Dermis blood vessel endothelial cell (primary cell): Measurements from ENCODE around the gene SPINK6. TPM values are rescaled to one million over a fixed set of nuclear protein-coding genes. Genes with fewer than 3 reads are reported as not detected.

ENCODE experiments used
- DNase-seq: peaks from one replicate; pipeline ENCODE4 v3.0.0; 2010
- total RNA-seq: library from RNA; depleted of rRNA; stranded (reverse); fragments of >200 nt; gene quantifications from 2 replicates; pipeline ENCODE4 v1.2.3, GENCODE V29; 2014

SPINK6 gene
- not detected in 2 replicates for total RNA-seq

- no peak for DNase-seq
These were observed at the start of gene SPINK6 for GRCh38 chr5:148202531-148203203. Gene SPINK6, plus strand, starts transcription at chr5:148203042. Its CDS starts 55 bp downstream, at chr5:148203097.

GRCh38 chr5:148156609-148157008, 46.2 kb upstream of the SPINK6 start:
- DNase-seq = no peak

DNA sequence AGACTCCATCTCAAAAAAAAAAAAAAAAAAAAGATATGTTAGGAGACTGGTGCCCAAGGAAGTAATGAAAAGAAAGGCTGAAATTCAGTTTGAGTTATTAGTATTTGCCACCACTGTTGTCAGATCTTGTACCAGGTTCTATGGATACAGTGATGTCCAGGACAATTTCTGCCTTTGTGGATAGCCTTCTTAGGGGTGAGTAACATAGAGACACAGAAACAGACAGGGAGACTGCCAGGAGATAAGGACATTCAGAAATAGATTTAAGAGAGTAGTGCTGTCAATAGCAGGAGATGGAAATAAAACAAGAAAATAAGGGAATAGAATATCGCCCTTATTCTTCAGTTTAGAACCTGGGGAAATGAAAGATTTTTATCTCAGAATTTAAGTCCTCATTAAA, 40.8 kb upstream of the SPINK6 start:
- DNase-seq = no peak

DNA sequence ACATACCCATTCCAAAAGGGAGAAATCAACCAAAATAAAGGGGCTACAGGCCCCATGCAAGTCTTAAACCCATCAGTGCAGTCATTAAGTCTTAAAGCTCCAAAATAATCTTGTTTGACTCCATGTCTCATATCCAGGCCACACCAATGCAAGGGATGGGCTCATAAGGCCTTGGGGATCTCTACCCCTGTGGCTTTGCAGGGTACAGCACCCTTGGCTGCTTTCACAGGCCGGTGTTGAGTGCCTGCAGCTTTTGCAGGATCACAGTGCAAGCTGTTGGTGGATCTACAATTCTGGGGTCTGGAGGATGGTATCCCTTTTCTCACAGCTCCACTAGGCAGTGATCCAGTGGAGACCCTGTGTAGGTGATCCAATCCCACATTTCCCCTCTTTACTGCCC, 39.5 kb upstream of the SPINK6 start:
- DNase-seq = no peak

DNA sequence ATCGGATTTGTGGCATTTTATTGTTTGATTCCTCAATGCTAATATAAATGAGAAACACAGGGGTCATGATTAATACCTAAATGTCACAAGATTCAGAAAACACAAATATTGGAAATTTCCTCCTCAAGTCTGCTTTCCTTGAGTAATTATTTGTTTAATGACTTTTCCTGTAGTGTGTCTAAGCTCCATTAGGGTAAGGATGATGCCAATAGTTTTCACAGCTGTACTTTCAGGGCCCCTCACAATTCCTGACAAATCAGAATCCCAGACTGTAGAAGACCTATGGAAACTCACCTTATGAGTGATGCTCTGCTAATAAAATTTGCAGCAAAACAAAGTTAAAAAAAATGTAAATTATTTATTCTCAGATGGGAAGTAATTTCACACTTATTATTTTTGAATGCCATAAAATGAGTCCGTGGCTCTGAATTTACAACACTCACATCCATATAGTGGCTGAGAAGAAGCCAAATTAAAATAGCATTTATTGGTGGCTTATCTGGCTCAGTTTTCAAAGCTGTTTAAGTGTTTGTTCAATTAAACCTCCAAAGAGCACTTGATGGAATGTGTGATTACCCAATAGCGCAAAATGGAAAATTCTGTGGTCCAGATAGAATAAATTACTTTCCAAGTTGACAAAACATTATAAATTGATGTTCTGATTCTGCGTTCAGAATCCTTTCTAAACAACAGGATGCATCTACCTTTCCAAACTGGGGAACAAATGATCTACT, 36.1 kb upstream of the SPINK6 start:
- no peak for DNase-seq

DNA sequence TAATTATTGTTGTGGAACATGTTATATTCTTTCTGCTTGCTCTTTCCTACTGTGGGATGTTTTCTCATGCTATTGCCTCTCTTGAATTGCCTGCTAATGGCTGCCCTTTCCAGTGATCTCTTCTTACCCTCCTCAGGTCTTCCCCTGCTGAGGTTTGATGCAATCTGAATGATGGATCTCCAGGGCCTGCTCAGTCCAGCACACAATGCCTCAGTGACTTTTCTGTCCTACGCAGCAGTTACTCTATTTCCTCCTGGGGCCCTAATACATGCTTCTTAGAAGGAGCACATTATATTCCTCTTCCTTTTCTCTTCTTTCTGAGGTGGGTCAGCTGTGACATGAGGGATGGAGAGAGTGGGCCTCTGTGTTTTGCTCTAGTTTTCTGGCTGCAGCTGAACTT, 34.6 kb upstream of the SPINK6 start, which contains the start of gene SPINK14:
Gene SPINK14 (plus strand): TSS at position 301 of the 400 bp plus-strand sequence. CDS start 1,187 bp downstream, outside the sequence.
- no peak for DNase-seq

GRCh38 chr5:148172377-148172776, 30.5 kb upstream of the SPINK6 start:
- DNase-seq = no peak

DNA sequence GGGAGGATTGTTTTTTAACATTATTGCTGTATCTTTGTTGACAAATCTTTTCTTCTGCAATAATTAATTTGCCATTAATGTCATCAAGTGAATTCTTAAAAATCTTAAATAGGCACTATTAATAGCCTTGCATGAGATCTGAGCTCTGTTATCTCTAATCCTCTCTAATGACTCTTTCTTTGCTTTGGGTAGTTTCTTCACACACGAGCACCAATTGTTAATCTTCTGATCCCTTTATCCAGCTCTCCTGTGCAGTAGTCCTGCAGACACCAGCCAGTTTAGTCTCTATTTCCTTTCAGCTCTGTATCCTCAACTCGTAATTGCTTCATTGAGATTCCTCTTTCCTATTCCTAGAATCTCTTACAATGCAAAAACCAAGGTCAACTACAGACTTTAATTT, 26.4 kb upstream of the SPINK6 start:
- no peak for DNase-seq

- DNase-seq = no peak
These were observed 25.6 kb upstream of the SPINK6 start for GRCh38 chr5:148177207-148177606.

DNA sequence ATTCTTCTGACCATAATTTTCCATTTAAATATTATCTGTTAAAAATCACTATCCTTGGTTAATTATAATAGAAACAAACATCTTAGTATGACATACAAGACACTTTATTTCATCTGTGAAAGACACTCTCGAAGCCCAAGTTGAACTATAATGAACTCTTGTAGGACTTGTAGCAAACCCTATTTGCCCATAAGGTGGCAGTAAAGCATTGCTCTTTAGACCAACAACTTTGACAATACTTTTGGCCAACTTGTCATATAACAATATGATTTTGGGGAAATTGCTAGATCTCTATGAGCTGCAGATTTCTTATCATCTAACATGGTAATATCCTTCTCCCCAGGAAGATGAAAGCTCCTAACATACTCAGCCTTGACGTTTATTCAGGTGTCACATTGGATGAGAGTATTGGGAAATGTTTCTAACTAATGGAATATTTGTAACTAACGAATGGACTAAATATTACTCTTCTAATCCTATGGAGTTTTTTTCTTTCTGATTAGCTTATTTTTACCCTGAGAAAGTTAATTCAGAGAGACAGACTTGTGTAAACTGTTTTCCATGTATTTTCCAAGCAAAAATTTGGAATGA, 23.5 kb upstream of the SPINK6 start:
- peak; percentile 82 for DNase-seq

DNA sequence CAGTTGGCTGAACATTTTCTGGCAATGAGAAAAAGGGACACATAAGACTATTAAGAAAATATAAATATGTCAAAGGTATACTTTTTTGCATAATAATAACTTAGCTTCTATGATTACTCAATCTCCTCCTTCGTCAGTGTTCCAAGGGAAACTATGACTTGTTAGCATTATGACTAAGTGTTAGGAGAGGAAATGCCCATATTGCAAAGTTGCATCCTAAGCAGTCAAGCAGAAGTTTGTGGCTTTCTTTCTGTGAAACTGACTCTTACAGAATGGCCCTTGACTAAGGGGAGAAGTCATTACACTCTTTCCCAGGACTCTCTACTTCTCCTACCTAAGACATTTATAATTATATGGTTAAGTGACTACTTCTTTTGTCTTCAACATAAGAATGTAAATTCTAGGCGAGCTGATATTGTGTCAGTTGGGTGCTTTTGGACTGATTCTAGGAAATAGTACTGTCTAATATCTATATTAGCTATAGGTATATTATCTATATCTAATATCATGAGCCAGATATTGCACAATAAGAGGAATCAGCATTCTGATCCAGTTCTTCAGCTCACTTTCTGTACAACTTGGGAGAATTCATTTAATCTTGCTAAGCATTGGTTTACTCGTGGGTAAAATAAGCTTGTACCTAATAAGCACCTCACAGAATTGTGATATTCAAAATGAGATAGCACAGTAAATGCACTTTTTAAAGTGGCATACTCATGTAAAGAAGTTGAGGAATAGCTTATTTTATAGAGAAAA, 16.4 kb upstream of the SPINK6 start:
- DNase-seq = peak; percentile 80

DNA sequence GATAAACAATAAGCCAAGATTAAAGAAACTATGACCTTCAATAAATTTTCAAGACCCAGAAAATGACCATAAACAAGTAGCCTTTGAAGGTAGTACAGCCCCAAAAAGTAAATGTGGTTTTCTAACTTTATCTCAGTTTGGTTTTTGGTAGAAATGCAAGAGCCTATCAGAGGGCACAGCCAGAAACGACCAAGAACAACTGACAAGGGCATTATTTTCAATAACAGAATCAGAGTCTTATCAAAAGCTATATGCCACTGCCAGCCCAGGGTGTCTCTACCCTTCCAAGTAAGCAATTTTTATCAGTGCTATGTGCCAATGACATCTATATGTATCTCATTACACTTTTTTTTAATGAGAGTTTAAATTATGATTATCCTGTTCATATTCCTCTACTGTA, 11.8 kb upstream of the SPINK6 start:
- no peak for DNase-seq

DNA sequence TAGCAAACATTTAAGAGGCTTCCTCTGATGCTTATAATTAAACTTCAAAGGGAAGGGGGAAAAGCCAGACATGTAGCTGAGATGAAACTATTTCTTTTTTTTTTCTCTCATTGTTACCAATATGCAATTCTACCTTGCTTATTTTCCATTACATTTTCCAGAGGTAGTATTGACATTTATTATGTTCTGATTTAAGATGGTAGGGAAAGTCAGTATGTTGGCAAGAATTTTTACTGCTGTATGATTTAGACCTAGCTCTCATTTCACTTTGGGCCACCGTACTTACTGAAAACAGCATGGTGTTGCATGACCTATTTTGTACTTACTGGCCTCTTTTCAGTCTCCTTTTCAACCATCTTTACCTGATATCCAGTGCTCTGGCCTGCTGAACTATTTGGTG, 9.6 kb upstream of the SPINK6 start:
- DNase-seq = no peak

DNA sequence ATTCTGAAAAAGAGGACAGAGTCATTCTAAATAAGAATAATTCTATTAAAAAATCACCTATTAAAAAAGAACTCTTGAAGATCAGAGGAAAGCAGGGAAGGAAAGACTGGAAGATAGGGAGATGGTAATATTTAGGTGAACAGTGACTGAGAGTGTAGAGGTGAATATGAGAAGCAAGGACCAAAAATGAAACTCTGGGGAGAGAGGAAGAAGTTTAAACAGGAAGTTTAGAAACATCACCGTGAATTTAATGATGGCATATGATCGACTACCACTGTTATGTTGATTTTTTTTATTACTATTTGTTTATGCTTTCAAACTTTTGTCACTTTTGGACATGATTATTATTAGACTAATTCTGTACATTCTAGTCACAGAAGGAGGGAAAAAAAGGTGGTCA, 1.7 kb upstream of the SPINK6 start:
- no peak for DNase-seq

DNA sequence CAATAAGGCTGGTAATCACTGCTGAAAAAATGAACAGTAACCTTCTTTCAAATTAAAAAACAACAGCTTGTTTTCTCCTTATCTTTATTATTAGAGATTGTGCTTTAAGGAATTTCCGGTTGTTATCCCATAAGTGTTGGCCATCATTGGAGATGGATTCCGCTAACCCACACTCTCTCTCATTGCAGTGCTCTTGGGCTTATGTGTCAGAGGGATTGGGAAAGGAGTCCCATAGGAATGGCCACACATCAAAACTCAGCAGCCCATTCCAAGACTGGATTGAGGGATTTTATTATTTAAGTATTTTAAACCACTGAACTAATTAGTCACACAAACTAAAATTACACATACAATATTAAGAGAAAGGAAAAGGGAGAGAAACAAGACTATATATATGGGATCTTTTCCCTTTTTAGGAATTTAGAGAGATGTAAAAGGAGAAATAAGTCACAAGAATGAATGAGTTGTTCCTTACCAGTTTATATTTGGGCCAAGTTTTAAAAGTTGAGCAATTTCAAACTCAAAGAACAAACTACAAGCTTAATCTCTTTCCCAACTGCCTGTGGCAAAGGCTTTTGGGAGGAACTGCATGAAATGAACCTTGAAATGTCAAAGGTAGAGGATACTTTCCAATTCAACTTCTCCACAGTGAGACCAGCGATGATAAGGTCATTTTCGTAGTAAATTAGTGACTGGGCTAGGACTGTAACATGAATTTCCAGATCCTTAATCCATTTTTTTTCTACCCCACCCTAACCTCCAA, 2.4 kb downstream of the SPINK6 start:
- no peak for DNase-seq

GRCh38 chr5:148205865-148206264, 3.0 kb downstream of the SPINK6 start:
- no peak for DNase-seq

GRCh38 chr5:148206620-148207019, 3.8 kb downstream of the SPINK6 start:
- DNase-seq = no peak

DNA sequence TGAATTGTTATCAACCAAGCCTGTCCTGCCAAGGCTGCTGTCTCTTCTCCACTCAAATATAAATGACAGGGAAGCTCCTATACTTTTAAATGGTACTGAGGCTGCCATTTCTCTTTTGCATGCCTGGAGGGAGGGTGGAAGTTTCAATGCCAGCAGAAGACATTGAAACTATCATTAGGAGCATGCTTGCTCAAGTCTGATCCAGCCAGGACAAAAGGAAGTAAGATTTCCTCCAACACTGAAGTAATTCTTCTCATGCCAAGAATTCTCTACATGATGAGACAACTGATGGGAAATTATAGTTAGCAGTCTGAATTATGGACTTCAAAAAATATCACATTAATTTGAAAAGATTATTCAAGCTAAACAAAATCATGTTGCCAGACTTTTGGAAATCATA, 5.4 kb downstream of the SPINK6 start:
- no peak for DNase-seq

DNA sequence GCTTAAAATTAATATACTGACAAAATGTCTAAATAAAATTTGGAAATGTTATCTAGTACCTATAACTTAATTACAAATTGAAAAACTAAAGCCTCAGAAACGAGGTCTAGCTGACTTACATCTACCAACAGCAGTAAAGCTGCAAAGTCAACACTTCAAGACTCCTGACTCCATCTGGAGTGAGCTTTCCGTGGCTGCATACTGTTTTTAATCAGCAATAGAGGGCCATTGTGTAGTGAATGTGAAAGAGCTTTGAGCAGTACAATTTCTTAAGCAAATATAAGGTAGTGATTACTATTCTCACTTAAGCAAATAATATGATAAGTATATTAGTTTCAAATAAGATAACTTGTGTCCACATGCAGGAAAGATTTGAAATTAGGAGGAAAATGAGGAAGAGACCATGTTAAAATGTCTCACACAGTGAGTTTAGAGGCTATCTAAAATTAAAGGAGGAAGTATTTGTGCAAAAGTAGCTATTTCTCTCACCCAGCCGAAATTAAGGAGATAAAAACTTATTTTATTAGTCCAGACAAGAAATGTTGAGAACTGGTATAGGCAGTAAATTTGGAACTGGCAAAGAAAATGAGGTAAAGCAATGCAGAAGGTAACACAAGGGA, 6.4 kb downstream of the SPINK6 start:
- DNase-seq = no peak

GRCh38 chr5:148214665-148215185, 11.9 kb downstream of the SPINK6 start:
- no peak for DNase-seq

GRCh38 chr5:148221508-148221907, 18.7 kb downstream of the SPINK6 start:
- no peak for DNase-seq
